BLaER1 treated with 17β-estradiol and CSF1 and Interleukin-3, amounts not matched to agents 10 nM and 100 nM (cell line): Measurements from ENCODE around the gene ANXA6.

ENCODE experiments used
- H3K27ac ChIP-seq, 11 experiments: shearing (Covaris generic); formaldehyde crosslinking; 2 replicates each; pipeline ENCODE4 v1.8.1; 2022
- H3K27me3 ChIP-seq, 11 experiments: shearing (Covaris generic); formaldehyde crosslinking; 2 replicates each; pipeline ENCODE4 v1.8.1; 2022
- H3K36me3 ChIP-seq, 11 experiments: shearing (Covaris generic); formaldehyde crosslinking; 2 replicates each; pipeline ENCODE4 v1.8.1; 2022
- H3K4me1 ChIP-seq, 10 experiments: shearing (Covaris generic); formaldehyde crosslinking; 2 replicates each; pipeline ENCODE4 v1.8.1; 2022
- H3K4me2 ChIP-seq, 11 experiments: shearing (Covaris generic); formaldehyde crosslinking; 2 replicates each; pipeline ENCODE4 v1.8.1; 2022
- H3K4me3 ChIP-seq, 10 experiments: shearing (Covaris generic); formaldehyde crosslinking; 2 replicates each; pipeline ENCODE4 v1.8.1; 2022
- H3K9ac ChIP-seq, 11 experiments: shearing (Covaris generic); formaldehyde crosslinking; 2 replicates each; pipeline ENCODE4 v1.8.1; 2022
- H3K9me3 ChIP-seq, 11 experiments: shearing (Covaris generic); formaldehyde crosslinking; replicated peaks in 1 of 11; 2 replicates each; pipeline ENCODE4 v1.8.1; 2022
- H4K20me1 ChIP-seq, 11 experiments: shearing (Covaris generic); formaldehyde crosslinking; 2 replicates each; pipeline ENCODE4 v1.8.1; 2022
- Cebpa-rat ChIP-seq, 11 experiments: shearing (Covaris generic); IDR thresholded peaks; 2 replicates each; pipeline ENCODE4 v1.8.1; 2022

The ANXA6 gene

DNA sequence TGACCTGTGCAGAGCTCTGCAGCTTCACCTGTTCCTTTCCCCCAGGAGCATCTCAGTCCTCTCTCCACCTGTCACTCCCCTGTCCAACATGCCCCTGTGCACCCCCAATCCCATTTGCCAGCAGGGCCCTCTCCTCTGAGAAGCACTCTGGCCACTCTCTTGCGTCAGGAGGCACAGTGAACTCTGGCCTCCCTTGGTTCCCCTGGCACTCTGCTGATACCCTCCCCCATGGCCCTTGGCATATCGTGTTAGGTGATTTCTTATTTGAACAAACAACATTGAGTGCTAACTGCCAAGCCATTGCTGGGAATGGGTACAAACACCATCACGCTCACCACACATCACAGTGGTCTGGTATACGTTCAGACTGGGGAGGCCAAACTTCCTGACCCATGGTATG lies 55.8 kb downstream of the ANXA6 start:
- peak overlapping the region in 4 of 11 experiments; percentile 0 to 97 (median 95); a peak in 7 of 22 replicates for H3K4me2 ChIP-seq
- no peak overlapping the region for H3K4me3 ChIP-seq
- no peak for TF ChIP-seq Cebpa-rat (IDR thresholded peaks at IDR 0.05)
- H3K9me3 ChIP-seq = no peaks in the 10 kb centered on the region
- H3K9ac ChIP-seq = no peak overlapping the region; a peak in 1 of 22 replicates
- H3K36me3 ChIP-seq = peaks cover 20 to 74% (median 52%) of the 10 kb centered on the region in 11 experiments; a peak in 21 of 22 replicates
- H3K4me1 ChIP-seq = peaks cover 26 to 79% (median 58%) of the 10 kb centered on the region in 10 experiments
- H3K27ac ChIP-seq = peak overlapping the region in 3 of 11 experiments; percentile 2 to 18 (median 7); a peak in 2 of 22 replicates
- peaks cover 0 to 9% (median 0%) of the 10 kb centered on the region in 11 experiments; a peak in 2 of 22 replicates for H4K20me1 ChIP-seq
- H3K27me3 ChIP-seq = no peaks in the 10 kb centered on the region

DNA sequence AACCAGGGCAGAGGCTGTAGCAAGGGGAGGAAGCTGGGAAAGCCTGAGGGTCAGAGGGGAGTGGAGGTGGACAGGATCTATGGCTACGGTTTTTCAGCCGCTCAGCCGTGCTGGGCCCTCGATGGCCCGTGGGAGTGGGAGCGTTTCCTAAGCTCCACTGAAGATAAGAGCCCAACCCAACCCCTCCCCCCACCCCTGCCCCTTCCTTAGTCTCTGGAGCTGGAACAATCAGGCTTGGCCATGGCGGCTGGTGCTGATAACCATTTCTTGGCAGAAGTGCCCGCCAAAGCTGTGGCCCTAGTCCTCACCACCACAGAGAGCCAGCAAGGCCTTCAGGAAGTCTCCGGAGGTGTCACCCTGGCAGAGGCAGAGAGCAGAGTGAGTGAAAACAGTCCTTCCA lies 56.4 kb downstream of the ANXA6 start:
- Histone ChIP-seq H3K4me2 (peak overlapping the region in 5 of 11 experiments; percentile 91 to 97 (median 96); a peak in 9 of 22 replicates), H3K27ac (peak overlapping the region in 1 of 11 experiments; percentile 18; a peak in 1 of 22 replicates), H3K4me3 (no peak overlapping the region), H3K9me3 (no peaks in the 10 kb centered on the region), H4K20me1 (peaks cover 0 to 4% (median 0%) of the 10 kb centered on the region in 11 experiments; a peak in 1 of 22 replicates), H3K4me1 (peaks cover 32 to 79% (median 64%) of the 10 kb centered on the region in 10 experiments), H3K9ac (no peak overlapping the region), H3K27me3 (no peaks in the 10 kb centered on the region), H3K36me3 (peaks cover 16 to 69% (median 47%) of the 10 kb centered on the region in 11 experiments; a peak in 21 of 22 replicates)
- TF ChIP-seq Cebpa-rat (IDR thresholded peaks at IDR 0.05) = no peak

- Histone ChIP-seq H3K4me1 (peaks cover 36 to 79% (median 69%) of the 10 kb centered on the region in 10 experiments), H4K20me1 (0 out of 22 replicates have a peak, but pooled peaks cover 0 to under 1% (median 0%) of the 10 kb centered on the region in 11 experiments), H3K9me3 (no peaks in the 10 kb centered on the region), H3K4me3 (no peak overlapping the region), H3K27ac (peak overlapping the region in 2 of 11 experiments; percentile 32 to 95; a peak in 2 of 22 replicates), H3K27me3 (no peaks in the 10 kb centered on the region), H3K36me3 (peaks cover 12 to 64% (median 42%) of the 10 kb centered on the region in 11 experiments; a peak in 21 of 22 replicates), H3K4me2 (peak overlapping the region in 7 of 11 experiments; percentile 33 to 97 (median 94); a peak in 13 of 22 replicates), H3K9ac (no peak overlapping the region)
- TF ChIP-seq Cebpa-rat (IDR thresholded peaks at IDR 0.05) = no peak
Measured at GRCh38 chr5:151100681-151101080, 56.9 kb downstream of the ANXA6 start.

DNA sequence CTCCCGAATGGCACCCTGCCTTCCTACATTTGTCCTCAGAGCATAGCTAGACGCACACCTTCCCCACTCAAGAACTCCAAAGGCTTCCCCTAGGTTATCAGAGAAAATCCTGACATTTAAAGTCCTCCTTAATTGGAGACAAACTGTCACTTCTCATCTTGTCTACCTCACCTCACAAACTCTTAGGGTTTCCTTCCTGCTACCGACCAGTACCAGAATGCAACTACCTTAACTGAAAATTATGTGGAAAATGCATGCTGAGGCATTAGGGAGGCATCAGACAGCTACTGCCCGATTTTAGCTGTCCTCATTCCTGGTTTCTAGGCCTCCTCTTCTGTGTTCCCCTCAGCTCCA lies 58.8 kb downstream of the ANXA6 start:
- H3K27me3 ChIP-seq = no peaks in the 10 kb centered on the region
- peak overlapping the region in 8 of 11 experiments; percentile 27 to 98 (median 95); a peak in 14 of 22 replicates for H3K27ac ChIP-seq
- peaks cover 0 to 44% (median 22%) of the 10 kb centered on the region in 11 experiments; a peak in 18 of 22 replicates for H3K36me3 ChIP-seq
- no peaks in the 10 kb centered on the region for H4K20me1 ChIP-seq
- no peak for TF ChIP-seq Cebpa-rat (IDR thresholded peaks at IDR 0.05)
- peak overlapping the region in 8 of 11 experiments; percentile 23 to 56 (median 34); a peak in 7 of 22 replicates for H3K9ac ChIP-seq
- H3K4me3 ChIP-seq = no peak overlapping the region
- peaks cover 56 to 92% (median 76%) of the 10 kb centered on the region in 10 experiments for H3K4me1 ChIP-seq
- H3K4me2 ChIP-seq = peak overlapping the region; percentile 63 to 97 (median 90)
- no peaks in the 10 kb centered on the region for H3K9me3 ChIP-seq

DNA sequence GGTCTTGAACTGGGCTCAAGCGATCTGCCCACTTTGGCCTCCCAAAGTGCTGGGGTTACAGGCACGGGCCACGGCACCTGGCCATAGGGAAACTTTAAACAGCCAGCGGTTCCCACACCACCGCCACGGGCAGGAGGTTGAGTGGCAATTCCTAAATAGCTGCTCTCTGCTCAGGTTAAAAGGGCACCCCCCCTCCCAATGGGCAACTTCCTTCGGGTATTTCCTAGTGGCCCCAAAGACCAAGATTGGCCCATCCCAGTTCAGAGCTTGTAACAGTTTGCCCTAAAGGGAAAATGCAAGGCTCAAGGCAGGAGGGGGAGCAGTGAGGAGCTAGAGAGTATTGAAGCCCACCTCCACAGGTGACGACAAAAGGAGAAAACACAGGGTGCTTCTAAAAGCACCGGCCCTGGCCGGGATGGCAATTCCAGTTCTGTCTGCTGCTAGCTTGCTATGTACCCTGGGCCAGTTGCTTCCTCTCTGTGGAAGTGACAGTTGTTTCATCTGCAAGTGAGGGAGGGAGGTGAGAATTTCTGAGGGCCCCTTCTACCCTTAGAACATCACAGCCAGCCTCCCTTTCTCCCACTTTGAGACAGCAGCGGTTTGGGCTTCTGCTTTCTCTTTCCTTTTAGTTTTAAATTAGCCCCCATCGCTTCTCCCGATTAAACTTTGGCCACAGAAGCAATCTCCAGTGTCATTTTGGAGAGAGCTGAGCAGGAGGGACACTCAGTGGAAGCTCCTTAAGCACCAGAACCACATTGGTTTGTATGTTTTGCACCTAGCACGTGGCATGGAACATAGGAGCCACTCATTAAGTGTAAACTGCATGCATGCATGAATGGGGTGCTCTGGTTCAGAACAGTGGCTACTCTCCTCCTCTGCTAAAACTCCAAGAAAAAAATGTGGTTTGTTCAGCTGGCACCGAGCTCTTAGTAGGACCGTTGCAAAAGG lies 59.5 kb downstream of the ANXA6 start:
- H3K4me3 ChIP-seq = peak overlapping the region in 2 of 10 experiments; percentile 1 to 10; a peak in 2 of 20 replicates
- TF ChIP-seq Cebpa-rat (IDR thresholded peaks at IDR 0.05) = no peak
- H3K27me3 ChIP-seq = no peaks in the 10 kb centered on the region
- peak overlapping the region in 10 of 11 experiments; percentile 10 to 98 (median 95); a peak in 17 of 22 replicates for H3K27ac ChIP-seq
- H3K4me1 ChIP-seq = peaks cover 62 to 99% (median 82%) of the 10 kb centered on the region in 10 experiments
- H3K4me2 ChIP-seq = peak overlapping the region; percentile 63 to 97 (median 90)
- no peaks in the 10 kb centered on the region for H4K20me1 ChIP-seq
- no peaks in the 10 kb centered on the region for H3K9me3 ChIP-seq
- peaks cover 0 to 38% (median 18%) of the 10 kb centered on the region in 11 experiments; a peak in 16 of 22 replicates for H3K36me3 ChIP-seq
- H3K9ac ChIP-seq = peak overlapping the region in 9 of 11 experiments; percentile 0 to 56 (median 31); a peak in 11 of 22 replicates

GRCh38 chr5:151097061-151097460 lies 60.5 kb downstream of the ANXA6 start:
- peak overlapping the region; percentile 63 to 97 (median 90); a peak in 19 of 22 replicates for H3K4me2 ChIP-seq
- no peak for TF ChIP-seq Cebpa-rat (IDR thresholded peaks at IDR 0.05)
- no peaks in the 10 kb centered on the region for H3K9me3 ChIP-seq
- no peaks in the 10 kb centered on the region for H3K27me3 ChIP-seq
- peak overlapping the region in 9 of 11 experiments; percentile 51 to 98 (median 95); a peak in 17 of 22 replicates for H3K27ac ChIP-seq
- peak overlapping the region in 4 of 11 experiments; percentile 23 to 56 (median 36); a peak in 5 of 22 replicates for H3K9ac ChIP-seq
- peaks cover 69 to 100% (median 93%) of the 10 kb centered on the region in 10 experiments for H3K4me1 ChIP-seq
- no peaks in the 10 kb centered on the region for H4K20me1 ChIP-seq
- no peak overlapping the region for H3K4me3 ChIP-seq
- peaks cover 0 to 28% (median 14%) of the 10 kb centered on the region in 11 experiments; a peak in 15 of 22 replicates for H3K36me3 ChIP-seq

DNA sequence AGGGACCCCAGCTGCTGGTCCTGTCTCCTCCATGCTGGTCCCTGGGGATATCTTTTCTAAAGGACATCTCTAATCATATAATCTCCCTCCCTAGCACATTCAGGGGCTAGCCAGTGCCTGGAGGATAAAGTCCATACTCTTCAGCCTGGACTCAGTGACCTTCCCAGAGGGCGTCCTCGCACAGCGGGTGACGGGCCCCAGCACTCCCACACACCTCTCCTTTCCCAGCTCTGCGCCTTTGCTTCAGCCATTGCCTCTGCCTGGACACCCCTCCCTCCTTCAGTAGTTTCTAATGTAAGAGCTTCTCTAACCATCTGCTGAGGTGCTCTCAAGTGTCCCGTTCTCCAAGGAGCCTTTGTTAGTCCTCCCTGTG lies 61.6 kb downstream of the ANXA6 start:
- Histone ChIP-seq H3K27ac (peak overlapping the region; percentile 81 to 98 (median 95); a peak in 21 of 22 replicates), H3K9me3 (no peaks in the 10 kb centered on the region)
- no peak for TF ChIP-seq Cebpa-rat (IDR thresholded peaks at IDR 0.05)

GRCh38 chr5:151095341-151096000 lies 62.1 kb downstream of the ANXA6 start:
- Histone ChIP-seq H3K9ac (peak overlapping the region; percentile 71 to 90 (median 84); a peak in 21 of 22 replicates), H3K9me3 (no peaks in the 10 kb centered on the region), H3K27me3 (no peaks in the 10 kb centered on the region), H4K20me1 (no peaks in the 10 kb centered on the region), H3K36me3 (peaks cover 0 to 12% (median 0%) of the 10 kb centered on the region in 11 experiments; a peak in 7 of 22 replicates), H3K27ac (peak overlapping the region; percentile 81 to 98 (median 95)), H3K4me3 (peak overlapping the region in 2 of 10 experiments; percentile 3 to 32; a peak in 3 of 20 replicates), H3K4me1 (peaks cover 69 to 100% (median 98%) of the 10 kb centered on the region in 10 experiments), H3K4me2 (peak overlapping the region; percentile 81 to 97 (median 90))
- no peak for TF ChIP-seq Cebpa-rat (IDR thresholded peaks at IDR 0.05)

More for the DNA sequence above, 61.6 kb downstream of the ANXA6 start:
- peaks cover 0 to 17% (median 3%) of the 10 kb centered on the region in 11 experiments; a peak in 9 of 22 replicates for H3K36me3 ChIP-seq
- H3K27me3 ChIP-seq = no peaks in the 10 kb centered on the region
- peak overlapping the region; percentile 81 to 97 (median 90) for H3K4me2 ChIP-seq
- H3K4me3 ChIP-seq = peak overlapping the region in 2 of 10 experiments; percentile 3 to 32; a peak in 1 of 20 replicates
- peak overlapping the region in 10 of 11 experiments; percentile 71 to 90 (median 84); a peak in 18 of 22 replicates for H3K9ac ChIP-seq
- H4K20me1 ChIP-seq = no peaks in the 10 kb centered on the region
- peaks cover 69 to 100% (median 99%) of the 10 kb centered on the region in 10 experiments for H3K4me1 ChIP-seq
